T-cell (primary cell): Measurements from ENCODE around the gene ZNF879. TPM values are rescaled to one million over a fixed set of nuclear protein-coding genes. Genes with fewer than 3 reads are reported as not detected.

Experiments
- ATAC-seq, 4 experiments: fragments of 200-7000 bp in 3 of 4; fragments of 150-1000 bp in 1 of 4; cut with Tn5 transposase; replicated peaks in 1 of 4; 1 replicate in 3 of 4; 2 replicates in 1 of 4; pipeline ENCODE4 v1.10.0; 2021; ENCODE audit warnings: moderate library complexity in 3 of 4, mild to moderate bottlenecking in 2 of 4, moderate number of reproducible peaks in 1 of 4
- CTCF ChIA-PET, 2 donors: fragments of 300-600 bp; sonication (Branson Sonifier 250); formaldehyde crosslinking; loops; one replicate each; lab custom pipeline; 2022; ENCODE audit warnings: antibody characterized with exemption in 2 of 2; lab: Charles Lee
- POLR2A ChIA-PET, 2 donors: fragments of 300-600 bp; sonication (Branson Sonifier 250); formaldehyde crosslinking; loops; one replicate each; lab custom pipeline; 2022; ENCODE audit warnings: antibody characterized with exemption in 2 of 2; lab: Charles Lee
- DNase-seq, 35 experiments: peaks; one replicate each; pipeline versions ENCODE4 v3.0.0 to v3.0.0-alpha.2; 2013 to 2023
- H3K27ac ChIP-seq: one replicate; pipeline ENCODE4 v1.5.1; 2013; ENCODE audit warnings: low read length
- H3K27me3 ChIP-seq, 2 experiments: replicated peaks in 1 of 2; 1 replicate in 1 of 2; 2 replicates in 1 of 2; pipeline versions ENCODE4 v1.6.1 to v1.7.0; 2013; ENCODE audit warnings: low read length in 1 of 2, mixed read lengths in 1 of 2; ENCODE audit not compliant: control insufficient read depth in 2 of 2, insufficient read depth in 2 of 2; ENCODE audit errors: extremely low read depth in 1 of 2
- H3K36me3 ChIP-seq, 2 donors: 1 replicate in 1 of 2; 2 replicates in 1 of 2; pipeline versions ENCODE4 v1.6.1 to v1.7.0; 2013; ENCODE audit warnings: low read length in 1 of 2; ENCODE audit not compliant: control insufficient read depth in 2 of 2, insufficient read depth in 1 of 2; ENCODE audit errors: extremely low read depth in 1 of 2
- H3K4me1 ChIP-seq, 2 experiments: 1 replicate in 1 of 2; 2 replicates in 1 of 2; pipeline versions ENCODE4 v1.6.1 to v1.7.0; 2013; ENCODE audit warnings: low read length in 2 of 2, mixed read lengths in 1 of 2; ENCODE audit not compliant: insufficient read depth in 2 of 2, control insufficient read depth in 1 of 2; ENCODE audit errors: extremely low read depth in 1 of 2
- H3K4me3 ChIP-seq, 2 donors: 1 replicate in 1 of 2; 2 replicates in 1 of 2; pipeline versions ENCODE4 v1.5.1 to v1.7.0; 2013; ENCODE audit warnings: mild to moderate bottlenecking in 2 of 2, low read length in 1 of 2, moderate library complexity in 1 of 2; ENCODE audit not compliant: control insufficient read depth in 1 of 2; ENCODE audit errors: extremely low read depth in 1 of 2
- H3K9me3 ChIP-seq: 2 replicates; pipeline ENCODE4 v1.7.0; 2013
- H3K27ac Mint-ChIP-seq, 2 donors: one replicate each; pipeline ENCODE4 v1.8.0; 2020 to 2021; ENCODE audit warnings: mild to moderate bottlenecking in 2 of 2, mixed read lengths in 2 of 2
- H3K27me3 Mint-ChIP-seq, 2 donors: one replicate each; pipeline ENCODE4 v1.8.0; 2021 to 2022; ENCODE audit warnings: mixed read lengths in 2 of 2
- H3K36me3 Mint-ChIP-seq: one replicate; pipeline ENCODE4 v1.8.0; 2021; ENCODE audit warnings: mixed read lengths
- H3K4me1 Mint-ChIP-seq, 3 donors: one replicate each; pipeline ENCODE4 v1.8.0; 2020 to 2022; ENCODE audit warnings: mixed read lengths in 3 of 3, mild to moderate bottlenecking in 1 of 3
- H3K4me3 Mint-ChIP-seq, 3 donors: one replicate each; pipeline ENCODE4 v1.8.0; 2020 to 2022; ENCODE audit warnings: mild to moderate bottlenecking in 3 of 3, mixed read lengths in 3 of 3, moderate library complexity in 3 of 3
- H3K9me3 Mint-ChIP-seq, 3 donors: one replicate each; pipeline ENCODE4 v1.8.0; 2020 to 2022; ENCODE audit warnings: mixed read lengths in 3 of 3
- WGBS: methylation state at CpG from one replicate; pipeline ENCODE4 v1.1.5; 2013; ENCODE audit warnings: missing lambda C conversion rate; ENCODE audit not compliant: insufficient coverage; 5-methylcytosine and 5-hydroxymethylcytosine counted together
- total RNA-seq, 35 experiments: library from RNA in 6 of 35; stranded (reverse) in 6 of 35; fragments of 120-200 nt in 1 of 35; gene quantifications; one replicate each; pipeline versions ENCODE4 v1.2.1 to v1.2.4 and lab custom pipeline; 2013 to 2026

ZNF879 gene
- total RNA-seq, 5 donors from 2014 or later (not counting 1 experiment from before 2014, with no cell fraction given), result 6.5 to 15.2 (median 10.7) TPM

DNA sequence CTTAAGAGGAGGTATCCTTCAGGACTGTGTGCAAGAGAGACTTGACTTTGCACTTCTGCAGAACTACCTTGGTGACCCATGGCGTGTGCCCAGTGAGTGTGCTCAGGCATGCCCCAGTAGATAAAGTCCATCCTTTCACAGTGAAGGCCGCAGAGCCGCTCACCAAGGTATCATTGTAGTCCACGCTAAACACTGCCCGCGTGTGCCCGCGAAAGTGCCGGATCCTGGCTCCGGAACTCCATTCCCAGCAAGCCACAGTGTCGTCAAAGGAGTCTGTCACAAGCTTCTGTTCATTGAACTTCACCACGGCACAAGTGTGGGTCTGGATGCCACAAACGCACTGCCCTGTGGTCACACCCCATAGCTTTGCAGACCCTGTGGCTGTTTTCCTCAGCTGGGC is 25.2 kb upstream of the ZNF879 start:
- Histone ChIP-seq H3K4me1 (no peaks in the 10 kb centered on the region), H3K27ac (no peak overlapping the region), H3K4me3 (no peak overlapping the region), H3K27me3 (peaks cover 0 to 31% of the 10 kb centered on the region in 2 experiments), H3K36me3 (no peaks in the 10 kb centered on the region), H3K9me3 (peaks cover 3% of the 10 kb centered on the region)
- WGBS, result 94% methylated on average over 13 of the region's 13 CpGs
- H3K9me3 Mint-ChIP-seq, result peaks cover 0 to 17% (median 2%) of the 10 kb centered on the region in 3 donors
- H3K27me3 Mint-ChIP-seq, result peaks cover 27 to 34% of the 10 kb centered on the region in 2 donors
- ChIA-PET POLR2A (no interaction called here), CTCF (no interaction called here)
- H3K4me1 Mint-ChIP-seq, result peaks cover 4 to 6% (median 4%) of the 10 kb centered on the region in 3 donors
- ATAC-seq, result no peak
- H3K4me3 Mint-ChIP-seq, result no peak overlapping the region
- H3K27ac Mint-ChIP-seq, result no peak overlapping the region
- no peaks in the 10 kb centered on the region for H3K36me3 Mint-ChIP-seq
- no peak for DNase-seq

DNA sequence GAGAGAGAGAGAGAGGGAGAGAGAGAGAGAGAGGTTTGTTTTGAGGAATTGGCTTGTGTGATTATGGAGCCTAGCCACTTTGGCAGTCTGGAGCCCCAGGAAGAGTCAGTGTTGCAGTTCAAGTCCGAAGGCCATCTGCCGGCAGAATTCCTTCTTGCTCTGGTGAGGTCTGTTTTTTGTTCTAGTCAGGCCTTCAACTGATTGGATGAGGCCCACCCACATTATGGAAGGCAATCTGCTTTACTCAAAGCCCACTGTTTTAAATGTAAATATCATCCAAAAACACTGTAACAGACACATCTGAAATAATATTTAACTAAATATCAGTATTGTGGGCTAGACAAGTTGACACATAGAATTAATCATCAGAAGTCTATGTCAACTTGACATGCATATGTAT is 17.0 kb upstream of the ZNF879 start:
- Histone ChIP-seq H3K27ac (no peak overlapping the region), H3K27me3 (no peaks in the 10 kb centered on the region), H3K4me1 (no peaks in the 10 kb centered on the region), H3K4me3 (no peak overlapping the region), H3K9me3 (peaks cover 3% of the 10 kb centered on the region), H3K36me3 (no peaks in the 10 kb centered on the region)
- Mint-ChIP-seq H3K36me3 (no peaks in the 10 kb centered on the region), H3K27me3 (peaks cover 8 to 17% of the 10 kb centered on the region in 2 donors), H3K4me1 (no peaks in the 10 kb centered on the region), H3K9me3 (peaks cover 13 to 51% (median 19%) of the 10 kb centered on the region in 3 donors), H3K4me3 (no peak overlapping the region), H3K27ac (no peak overlapping the region)
- DNase-seq (no peak), ATAC-seq (no peak)
- POLR2A ChIA-PET, result no interaction called here
- WGBS, result 83% methylated on average over 1 of the region's 2 CpGs
- CTCF ChIA-PET, result no interaction called here

DNA sequence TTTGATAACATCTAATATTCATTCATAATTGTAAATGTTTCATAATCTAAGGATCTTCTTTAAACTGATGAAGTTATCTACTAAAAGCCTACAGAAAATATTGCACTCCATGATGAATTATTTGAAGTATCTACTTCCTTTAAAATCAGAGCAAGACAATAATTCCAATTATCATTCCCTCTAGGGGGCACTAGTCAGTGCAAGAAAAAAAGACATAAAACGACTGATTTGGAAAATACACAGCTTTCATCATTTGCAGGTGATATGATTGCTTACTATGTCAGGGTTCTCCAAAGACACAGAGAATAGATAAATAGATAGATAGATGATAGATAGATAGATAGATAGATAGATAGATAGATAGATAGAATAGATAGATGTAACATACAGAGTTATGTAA is 14.9 kb upstream of the ZNF879 start:
- Mint-ChIP-seq H3K4me3 (no peak overlapping the region), H3K27ac (no peak overlapping the region), H3K27me3 (peaks cover 0 to 11% of the 10 kb centered on the region in 2 donors), H3K9me3 (peaks cover 19 to 44% (median 19%) of the 10 kb centered on the region in 3 donors), H3K4me1 (no peaks in the 10 kb centered on the region), H3K36me3 (no peaks in the 10 kb centered on the region)
- ChIA-PET POLR2A (no interaction called here), CTCF (no interaction called here)
- ATAC-seq (no peak), DNase-seq (no peak)
- no CpG with 5 or more reads among the region's 1 CpG for WGBS
- no peak overlapping the region for H3K27ac ChIP-seq
- H3K4me3 ChIP-seq, result no peak overlapping the region
- peaks cover 0 to 3% of the 10 kb centered on the region in 2 experiments for H3K27me3 ChIP-seq
- no peaks in the 10 kb centered on the region for H3K4me1 ChIP-seq
- H3K36me3 ChIP-seq, result no peaks in the 10 kb centered on the region
- H3K9me3 ChIP-seq, result no peaks in the 10 kb centered on the region

DNA sequence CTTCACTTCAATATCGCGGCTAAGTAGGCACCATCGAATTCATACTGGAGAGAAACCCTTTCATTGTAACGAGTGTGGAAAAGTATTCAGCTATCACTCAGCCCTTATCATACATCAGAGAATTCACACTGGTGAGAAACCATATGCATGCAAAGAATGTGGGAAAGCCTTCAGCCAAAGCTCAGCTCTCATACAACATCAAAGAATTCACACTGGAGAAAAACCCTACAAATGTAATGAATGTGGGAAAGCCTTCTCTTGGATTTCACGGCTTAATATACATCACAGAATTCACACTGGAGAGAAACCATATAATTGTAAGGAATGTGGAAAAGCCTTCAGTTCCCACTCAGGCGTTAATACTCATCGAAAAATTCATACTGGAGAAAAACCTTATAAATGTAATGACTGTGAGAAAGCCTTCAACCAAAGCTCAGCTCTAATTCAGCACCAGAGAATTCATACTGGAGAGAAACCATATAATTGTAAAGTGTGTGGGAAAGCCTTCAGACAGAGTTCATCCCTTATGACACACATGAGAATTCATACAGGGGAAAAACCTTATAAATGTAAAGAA is 9.5 kb downstream of the ZNF879 start:
- CTCF ChIA-PET, result no interaction called here
- no peak for DNase-seq
- no CpG with 5 or more reads among the region's 7 CpGs for WGBS

DNA sequence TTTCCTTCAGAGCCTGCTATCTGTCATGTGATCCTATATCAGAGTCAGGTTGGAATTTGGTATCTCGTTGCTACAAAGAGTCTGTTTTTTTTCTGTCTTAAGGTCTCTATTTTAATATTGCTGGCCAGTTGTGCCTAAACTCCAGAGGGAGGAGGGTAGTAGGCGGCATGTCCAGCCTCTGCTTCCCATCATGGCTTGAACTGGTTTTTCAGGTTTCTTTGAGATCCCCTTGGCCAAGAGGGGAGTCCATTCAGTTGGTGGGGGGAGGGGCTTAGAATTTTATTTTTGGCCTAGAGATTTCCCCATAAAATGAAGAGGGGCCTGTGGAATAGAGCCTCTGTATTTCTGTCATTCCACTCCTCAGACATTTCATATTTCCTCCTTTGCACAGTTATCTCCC is 21.2 kb downstream of the ZNF879 start:
- no peaks in the 10 kb centered on the region for H3K4me1 Mint-ChIP-seq

More for the DNA sequence above, 9.5 kb downstream of the ZNF879 start:
- Mint-ChIP-seq H3K36me3 (peaks cover 65% of the 10 kb centered on the region), H3K27me3 (no peaks in the 10 kb centered on the region), H3K4me3 (no peak overlapping the region), H3K4me1 (peaks cover 0 to 2% (median 0%) of the 10 kb centered on the region in 3 donors), H3K27ac (no peak overlapping the region), H3K9me3 (peaks cover 36 to 79% (median 68%) of the 10 kb centered on the region in 3 donors)
- H3K9me3 ChIP-seq, result peaks cover 46% of the 10 kb centered on the region
- H3K36me3 ChIP-seq, result peaks cover 2 to 50% of the 10 kb centered on the region in 2 donors
- no peak overlapping the region for H3K27ac ChIP-seq
- no peaks in the 10 kb centered on the region for H3K27me3 ChIP-seq
- H3K4me3 ChIP-seq, result no peak overlapping the region
- ATAC-seq, result no peak
- POLR2A ChIA-PET, result no interaction called here
- no peaks in the 10 kb centered on the region for H3K4me1 ChIP-seq

DNA sequence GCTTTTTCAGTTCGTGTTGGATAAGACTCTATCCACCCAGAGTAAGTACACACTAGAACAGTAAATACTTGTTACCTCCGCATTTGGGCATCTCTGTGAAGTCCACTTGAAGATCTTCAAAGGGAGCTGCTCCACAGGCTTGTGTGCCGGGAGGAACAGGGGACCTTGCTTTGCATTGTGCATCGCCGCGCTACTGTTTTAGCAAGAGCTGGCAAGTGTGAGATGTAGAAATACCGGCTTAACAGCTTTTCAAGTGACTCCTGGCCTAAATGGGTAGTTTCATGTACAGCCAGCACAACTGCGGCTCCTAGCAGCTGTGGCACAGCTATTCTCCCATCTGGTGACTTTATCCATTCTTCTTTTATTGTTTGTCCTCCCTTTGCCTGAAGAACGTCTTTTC is 28.2 kb downstream of the ZNF879 start:
- 95% methylated on average over 7 of the region's 9 CpGs for WGBS
- H3K27me3 ChIP-seq, result peaks cover 0 to 6% of the 10 kb centered on the region in 2 experiments
- Mint-ChIP-seq H3K27me3 (peaks cover 12% of the 10 kb centered on the region in 2 donors), H3K36me3 (peaks cover 3% of the 10 kb centered on the region), H3K4me3 (no peak overlapping the region), H3K4me1 (no peaks in the 10 kb centered on the region), H3K27ac (no peak overlapping the region), H3K9me3 (peaks cover 15 to 25% (median 22%) of the 10 kb centered on the region in 3 donors)
- H3K9me3 ChIP-seq, result no peaks in the 10 kb centered on the region
- H3K36me3 ChIP-seq, result no peaks in the 10 kb centered on the region
- no peak for DNase-seq
- ChIA-PET POLR2A (no interaction called here), CTCF (no interaction called here)
- no peak for ATAC-seq
- H3K4me3 ChIP-seq, result no peak overlapping the region
- no peak overlapping the region for H3K27ac ChIP-seq
- no peaks in the 10 kb centered on the region for H3K4me1 ChIP-seq

More for the DNA sequence above, 21.2 kb downstream of the ZNF879 start:
- Mint-ChIP-seq H3K27ac (no peak overlapping the region), H3K27me3 (no peaks in the 10 kb centered on the region), H3K4me3 (no peak overlapping the region), H3K9me3 (peaks cover 19 to 46% (median 46%) of the 10 kb centered on the region in 3 donors), H3K36me3 (peaks cover 3% of the 10 kb centered on the region)
- ChIA-PET POLR2A (no interaction called here), CTCF (no interaction called here)
- 83% methylated on average over 2 of the region's 2 CpGs for WGBS
- Histone ChIP-seq H3K27me3 (peaks cover 0 to 13% of the 10 kb centered on the region in 2 experiments), H3K4me1 (no peaks in the 10 kb centered on the region), H3K4me3 (no peak overlapping the region), H3K27ac (no peak overlapping the region), H3K36me3 (no peaks in the 10 kb centered on the region), H3K9me3 (no peaks in the 10 kb centered on the region)
- no peak for DNase-seq
- ATAC-seq, result no peak
